Measurements from ENCODE around the gene HIPK3.
"Not testable (repeated sequence)": the region's sequence is repeated elsewhere in the genome, so short reads cannot be mapped to it uniquely, and the experiment has no call there.

HIPK3 gene

DNA sequence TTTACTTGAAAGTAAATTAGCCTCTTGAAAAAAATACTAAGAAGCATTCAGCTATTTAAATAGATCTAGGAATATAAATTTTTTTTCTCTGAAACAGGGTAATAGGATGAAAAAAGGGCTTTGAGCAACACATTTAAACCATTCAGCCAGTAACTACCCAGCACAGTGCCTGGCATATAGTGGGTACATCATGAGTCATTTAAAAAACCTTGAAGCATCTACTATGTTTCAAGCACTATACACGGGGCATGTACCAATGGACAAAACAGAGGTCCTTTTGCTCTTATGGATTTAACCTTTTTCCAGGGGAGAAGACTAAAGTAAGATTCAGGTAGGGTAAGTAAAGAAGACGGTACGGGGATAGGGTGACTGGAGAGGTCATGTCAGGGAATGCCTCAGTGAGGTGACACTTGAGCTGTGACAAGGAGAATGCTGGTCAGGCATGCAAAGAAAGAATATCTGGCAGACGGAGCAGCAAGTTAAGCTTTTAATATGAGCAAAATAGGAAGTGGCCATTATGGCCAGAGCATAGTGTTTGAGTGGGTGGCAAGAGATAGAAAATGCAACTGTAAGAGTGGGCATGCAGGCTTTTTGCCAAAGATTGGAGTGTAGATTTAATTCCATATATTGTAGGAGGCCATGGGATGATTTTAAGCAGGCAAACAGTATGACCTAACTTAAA is 101.1 kb downstream of the HIPK3 start:
- no peak for DNase-seq (ENCODE audit: extremely low read depth in 1 of 2, low read depth in 1 of 2)

- no peak for DNase-seq (ENCODE audit: extremely low read depth in 1 of 2, low read depth in 1 of 2)
Measured at GRCh38 chr11:33360642-33361041, 103.5 kb downstream of the HIPK3 start.

GRCh38 chr11:33362051-33362910 is 105.1 kb downstream of the HIPK3 start:
- DNase-seq (ENCODE audit: extremely low read depth in 1 of 2, low read depth in 1 of 2): no peak

GRCh38 chr11:33366918-33367317 is 109.7 kb downstream of the HIPK3 start:
- DNase-seq (ENCODE audit: extremely low read depth in 1 of 2, low read depth in 1 of 2): no peak

DNA sequence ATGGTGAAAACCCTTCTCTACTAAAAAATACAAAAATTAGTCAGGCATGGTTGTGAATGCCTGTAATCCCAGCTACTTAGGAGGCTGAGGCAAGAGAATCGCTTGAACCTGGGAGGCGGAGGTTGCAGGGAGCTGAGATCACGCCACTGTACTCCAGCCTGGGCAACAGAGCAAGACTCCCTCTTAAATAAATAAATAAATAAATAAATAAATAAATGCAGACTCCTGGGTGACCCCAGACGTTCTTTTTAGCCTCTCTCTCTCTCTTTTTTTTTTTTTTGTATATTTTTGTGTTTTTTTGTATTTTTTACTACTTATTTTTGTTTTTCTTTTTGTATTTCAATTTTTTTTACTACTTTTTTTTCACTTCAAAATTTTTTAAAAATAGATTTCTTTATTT is 111.3 kb downstream of the HIPK3 start:
- DNase-seq (ENCODE audit: extremely low read depth in 1 of 2, low read depth in 1 of 2): not testable (repeated sequence)

- no peak for DNase-seq (ENCODE audit: extremely low read depth in 1 of 2, low read depth in 1 of 2)
Measured at GRCh38 chr11:33368931-33369330, 111.8 kb downstream of the HIPK3 start.

DNA sequence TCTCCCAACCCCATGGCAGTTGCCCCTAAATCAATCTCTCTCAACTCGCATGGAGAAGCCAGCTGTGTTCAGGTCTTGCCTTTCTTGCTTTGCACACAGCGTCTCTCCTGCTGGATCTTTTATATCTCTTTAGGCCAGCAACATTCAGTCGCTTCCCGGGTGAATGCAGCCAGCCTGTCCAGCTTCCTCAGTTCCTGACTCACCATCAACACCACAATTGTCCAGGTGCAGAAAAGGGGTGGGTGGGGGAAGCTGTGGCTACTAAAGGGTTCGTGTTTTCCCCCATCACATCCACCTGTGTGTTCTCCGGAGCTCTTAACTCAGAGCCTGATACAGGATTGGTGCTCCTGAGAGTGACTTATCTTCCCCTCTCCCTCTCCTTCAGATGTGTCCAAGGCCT is 116.5 kb downstream of the HIPK3 start:
- DNase-seq (ENCODE audit: extremely low read depth in 1 of 2, low read depth in 1 of 2): no peak

- DNase-seq (ENCODE audit: extremely low read depth in 1 of 2, low read depth in 1 of 2): no peak
Measured at GRCh38 chr11:33375236-33375635, 118.1 kb downstream of the HIPK3 start.

GRCh38 chr11:33375688-33376311 is 118.6 kb downstream of the HIPK3 start, which contains the start of gene KIAA1549L:
TSS of gene KIAA1549L (plus strand) at chr11:33376108.
- no peak for DNase-seq (ENCODE audit: extremely low read depth in 1 of 2, low read depth in 1 of 2)

DNA sequence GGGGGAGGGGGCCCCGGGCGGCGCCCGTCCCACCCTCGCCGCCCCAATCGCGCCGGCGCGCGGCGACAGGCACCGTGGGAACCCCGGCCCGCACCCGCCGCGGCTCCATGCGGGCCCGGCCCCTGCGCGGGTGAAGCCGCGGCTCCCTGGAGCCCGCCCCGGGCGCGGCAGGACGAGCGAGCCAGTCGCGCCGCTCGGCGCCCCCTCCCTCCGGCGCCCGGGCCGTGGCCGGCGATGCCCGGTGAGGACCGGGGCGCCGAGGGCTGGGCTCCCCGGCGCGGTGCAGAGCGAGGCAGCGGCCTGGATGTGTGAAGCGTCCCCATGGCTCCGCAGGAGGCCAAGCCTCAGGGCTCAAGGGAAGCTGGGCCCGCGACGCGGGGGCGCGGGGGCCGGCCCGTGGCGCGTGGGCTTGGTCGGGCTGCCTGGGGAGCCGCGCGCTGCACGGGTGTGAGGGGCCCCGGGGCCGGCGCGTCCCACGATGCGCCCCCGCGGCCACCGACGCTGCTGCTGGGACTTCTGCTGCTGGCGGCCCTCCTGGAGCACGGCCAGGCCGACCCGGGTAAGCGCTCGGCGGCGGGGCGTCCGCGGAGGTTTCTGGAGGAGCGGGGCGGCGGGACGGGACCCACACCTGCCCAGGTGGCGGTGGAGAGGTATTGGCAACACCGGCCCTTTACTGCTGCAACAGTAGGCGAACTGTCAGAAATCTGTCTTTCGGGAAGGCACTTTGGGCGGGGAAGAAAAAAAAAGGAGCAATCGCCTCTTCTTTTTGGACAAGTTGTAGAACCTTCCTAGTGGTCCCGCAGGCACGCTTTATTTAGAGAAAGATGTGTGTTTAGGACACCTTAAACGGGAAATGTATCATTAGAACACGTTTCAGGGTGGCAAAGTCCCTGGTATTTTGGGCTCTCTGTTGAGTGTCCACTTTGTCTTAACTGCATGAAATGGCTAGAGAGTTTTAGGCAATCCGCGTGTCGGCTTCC is 119.4 kb downstream of the HIPK3 start:
- DNase-seq (ENCODE audit: extremely low read depth in 1 of 2, low read depth in 1 of 2): no peak

DNA sequence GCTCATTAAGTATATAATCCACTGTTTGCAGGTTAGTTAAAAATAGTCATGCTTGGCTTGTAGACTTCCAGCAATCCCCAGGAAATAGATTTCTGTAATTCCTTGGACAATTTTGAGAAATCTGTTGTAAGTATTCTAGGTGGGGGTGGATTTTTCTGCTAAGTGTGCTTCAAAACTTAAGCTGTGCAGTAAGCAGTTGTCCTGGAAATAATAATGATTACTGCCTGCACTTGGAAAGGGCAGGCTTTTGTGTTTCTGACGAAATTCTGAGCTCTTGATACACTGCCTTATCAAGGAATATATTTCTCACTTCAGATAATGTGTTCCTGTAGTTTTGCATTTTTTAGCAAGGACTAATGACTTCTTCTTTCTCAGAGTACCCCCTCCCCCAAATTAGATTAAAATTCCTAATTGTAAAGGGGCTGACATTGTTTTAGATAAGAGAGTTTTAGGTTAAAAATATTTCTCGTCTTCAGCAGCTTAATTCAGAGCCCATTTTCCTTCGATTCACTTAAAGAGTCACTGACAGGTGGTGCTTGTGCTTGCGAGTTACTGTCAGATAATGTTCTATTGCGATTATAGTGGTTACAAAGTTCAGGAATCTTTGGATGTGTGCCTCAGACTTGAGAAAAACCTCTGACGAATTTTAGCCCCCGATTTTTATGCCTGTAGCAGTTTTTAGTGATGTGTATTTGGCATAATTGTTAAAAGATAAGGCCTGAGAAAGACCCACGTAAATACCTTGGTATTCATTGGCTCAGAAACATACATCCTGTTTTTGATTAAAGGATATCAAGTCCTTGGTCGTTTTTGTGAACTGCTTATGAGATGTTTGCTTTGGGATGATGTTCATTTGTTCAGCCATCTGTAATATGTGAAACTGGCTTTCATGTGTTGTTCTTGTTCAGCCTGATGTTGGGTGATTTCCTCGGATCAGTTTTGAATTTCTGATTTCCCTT is 120.5 kb downstream of the HIPK3 start:
- no peak for DNase-seq (ENCODE audit: extremely low read depth in 1 of 2, low read depth in 1 of 2)

DNA sequence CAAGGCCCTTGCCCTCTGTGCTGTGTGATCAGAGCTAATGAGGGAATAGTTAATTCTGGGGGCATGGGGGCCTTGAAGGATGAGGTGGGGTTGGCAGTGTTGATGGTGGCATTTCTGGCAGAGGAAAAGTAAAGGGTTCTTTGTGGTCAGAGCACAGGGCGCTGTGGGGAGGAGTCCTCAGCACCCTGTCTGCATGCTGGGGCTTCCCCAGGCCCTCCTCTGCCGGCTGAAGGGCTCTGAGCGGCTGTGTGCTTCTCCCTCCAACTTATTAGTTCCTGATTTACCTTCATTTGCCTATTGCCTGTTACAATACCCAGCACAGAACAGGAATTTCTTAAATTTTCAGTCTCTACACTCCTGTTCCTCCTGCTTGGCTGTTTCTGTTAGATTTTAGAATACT is 122.8 kb downstream of the HIPK3 start:
- DNase-seq (ENCODE audit: extremely low read depth in 1 of 2, low read depth in 1 of 2): no peak

- no peak for DNase-seq (ENCODE audit: extremely low read depth in 1 of 2, low read depth in 1 of 2)
Measured at GRCh38 chr11:33383075-33383919, 126.1 kb downstream of the HIPK3 start.

DNA sequence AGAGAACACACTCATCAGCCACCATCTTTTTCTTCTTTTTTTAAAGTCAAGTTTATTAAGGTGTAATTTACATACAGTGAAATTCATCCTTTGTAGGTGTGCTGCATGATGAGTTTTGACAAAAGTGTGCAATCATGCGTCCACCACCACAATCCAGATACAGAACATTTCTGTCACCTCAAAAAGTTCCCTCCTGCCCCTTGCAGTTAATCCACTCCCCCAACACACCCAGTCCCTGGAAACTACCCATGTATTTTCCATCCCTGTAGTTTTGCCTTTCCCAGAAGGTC is 126.7 kb downstream of the HIPK3 start:
- no peak for DNase-seq (ENCODE audit: extremely low read depth in 1 of 2, low read depth in 1 of 2)

- no peak for DNase-seq (ENCODE audit: extremely low read depth in 1 of 2, low read depth in 1 of 2)
Measured at GRCh38 chr11:33384220-33384619, 127.0 kb downstream of the HIPK3 start.

DNA sequence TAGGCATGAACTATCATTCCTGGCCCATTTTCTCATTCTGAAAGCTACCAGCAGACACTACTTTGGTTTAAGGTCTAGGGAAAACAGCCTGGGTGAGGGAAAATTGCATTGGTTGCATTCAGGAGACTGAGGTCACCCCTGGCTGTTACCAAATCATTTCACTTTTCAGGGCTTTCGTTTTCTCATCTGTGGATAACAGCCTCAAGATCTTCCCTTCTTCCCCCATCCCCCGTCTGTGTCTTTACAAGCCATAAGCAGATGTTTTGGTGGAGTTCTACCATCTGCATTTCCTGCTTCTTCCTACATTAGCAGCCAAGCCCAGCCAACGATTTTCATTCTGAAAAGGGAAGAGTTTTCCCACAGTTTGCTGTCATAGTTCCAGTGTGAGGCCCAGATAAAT is 130.4 kb downstream of the HIPK3 start:
- DNase-seq (ENCODE audit: extremely low read depth in 1 of 2, low read depth in 1 of 2): no peak

GRCh38 chr11:33387996-33388395 is 130.8 kb downstream of the HIPK3 start:
- DNase-seq (ENCODE audit: extremely low read depth in 1 of 2, low read depth in 1 of 2): no peak

DNA sequence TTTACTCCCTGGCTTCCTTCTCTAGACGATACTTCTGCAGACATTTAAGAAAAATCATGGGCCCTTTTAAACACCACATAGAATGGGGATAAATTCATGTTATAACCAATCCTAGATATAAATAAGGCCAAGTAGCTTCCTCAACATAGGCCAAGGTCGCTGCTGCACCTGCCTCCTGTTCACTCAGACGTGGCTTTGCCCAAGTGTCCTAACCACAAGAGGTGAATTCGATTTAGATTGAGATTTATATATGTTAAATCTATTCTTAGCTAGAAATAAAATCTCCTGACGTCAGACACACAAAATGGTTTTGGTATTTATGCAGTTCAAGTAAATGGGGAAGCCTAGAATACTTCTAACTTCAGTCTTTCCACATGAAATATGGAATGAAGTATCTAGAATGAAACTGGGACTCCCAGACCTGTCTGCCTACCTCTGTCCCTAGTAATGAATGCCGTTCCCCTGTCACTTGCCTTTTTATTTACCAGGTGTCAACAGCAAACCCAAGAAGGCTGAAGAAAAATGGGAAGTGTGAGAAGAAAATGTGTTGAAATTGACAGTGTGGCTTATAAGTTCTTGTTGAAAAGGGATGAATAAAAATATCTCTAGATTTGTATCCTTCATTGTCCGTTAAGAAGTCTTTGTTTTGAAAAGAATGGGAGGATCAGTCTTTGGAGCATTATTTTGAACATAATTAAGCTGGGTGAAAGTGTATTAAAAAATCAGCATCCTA is 131.8 kb downstream of the HIPK3 start:
- DNase-seq (ENCODE audit: extremely low read depth in 1 of 2, low read depth in 1 of 2): no peak

Measured in stimulated activated CD8-positive, alpha-beta memory T cell treated with anti-CD3 and anti-CD28 coated beads, Interleukin-7, amount 100 ng/mL, for 48 hours (primary cell).